ENCODE measurements around the gene FFAR1.
"Not testable (repeated sequence)": the region's sequence is repeated elsewhere in the genome, so short reads cannot be mapped to it uniquely, and the experiment has no call there.

The FFAR1 gene

GRCh38 chr19:35352448-35353304 is 5.0 kb downstream of the FFAR1 start:
- peak; percentile 94 for DNase-seq (ENCODE audit: low read depth)
- H3K4me3 ChIP-seq (ENCODE audit: low read length): no peak overlapping the region
- peak; percentile 89 for TF ChIP-seq CTCF (IDR thresholded peaks at IDR 0.05; ENCODE audit: insufficient read depth, low read depth, low read length, missing control alignments)

- H3K4me3 ChIP-seq (ENCODE audit: low read length): no peak overlapping the region
- DNase-seq (ENCODE audit: low read depth): no peak
- no peak for TF ChIP-seq CTCF (IDR thresholded peaks at IDR 0.05; ENCODE audit: insufficient read depth, low read depth, low read length, missing control alignments)
Observed at GRCh38 chr19:35353635-35354034, 5.9 kb downstream of the FFAR1 start.

- H3K4me3 ChIP-seq (ENCODE audit: low read length): no peak overlapping the region
- TF ChIP-seq CTCF (IDR thresholded peaks at IDR 0.05; ENCODE audit: insufficient read depth, low read depth, low read length, missing control alignments): no peak
- DNase-seq (ENCODE audit: low read depth): no peak
Observed at GRCh38 chr19:35354898-35355297, 7.2 kb downstream of the FFAR1 start.

GRCh38 chr19:35355791-35356460 is 8.2 kb downstream of the FFAR1 start:
- no peak for DNase-seq (ENCODE audit: low read depth)
- H3K4me3 ChIP-seq (ENCODE audit: low read length): no peak overlapping the region
- TF ChIP-seq CTCF (IDR thresholded peaks at IDR 0.05; ENCODE audit: insufficient read depth, low read depth, low read length, missing control alignments): no peak

GRCh38 chr19:35357867-35358573 is 10.3 kb downstream of the FFAR1 start, which contains the start of gene FFAR3:
TSS of gene FFAR3 (plus strand) at chr19:35358460. CDS start at chr19:35358891, 431 bp downstream.
- H3K4me3 ChIP-seq (ENCODE audit: low read length): no peak within 1 kb of the TSS
- no peak for DNase-seq (ENCODE audit: low read depth)
- TF ChIP-seq CTCF (IDR thresholded peaks at IDR 0.05; ENCODE audit: insufficient read depth, low read depth, low read length, missing control alignments): no peak

GRCh38 chr19:35358834-35359233 is 11.1 kb downstream of the FFAR1 start:
- not testable (repeated sequence) for DNase-seq (ENCODE audit: low read depth); H3K4me3 ChIP-seq (ENCODE audit: low read length)

GRCh38 chr19:35359395-35359794 is 11.7 kb downstream of the FFAR1 start:
- DNase-seq (ENCODE audit: low read depth): not testable (repeated sequence)

GRCh38 chr19:35360081-35360480 is 12.4 kb downstream of the FFAR1 start:
- not testable (repeated sequence) for H3K4me3 ChIP-seq (ENCODE audit: low read length); DNase-seq (ENCODE audit: low read depth)

More at GRCh38 chr19:35359395-35359794, 11.7 kb downstream of the FFAR1 start:
- not testable (repeated sequence) for H3K4me3 ChIP-seq (ENCODE audit: low read length)
